ENCODE measurements around the gene BEND5.

BEND5 gene

DNA sequence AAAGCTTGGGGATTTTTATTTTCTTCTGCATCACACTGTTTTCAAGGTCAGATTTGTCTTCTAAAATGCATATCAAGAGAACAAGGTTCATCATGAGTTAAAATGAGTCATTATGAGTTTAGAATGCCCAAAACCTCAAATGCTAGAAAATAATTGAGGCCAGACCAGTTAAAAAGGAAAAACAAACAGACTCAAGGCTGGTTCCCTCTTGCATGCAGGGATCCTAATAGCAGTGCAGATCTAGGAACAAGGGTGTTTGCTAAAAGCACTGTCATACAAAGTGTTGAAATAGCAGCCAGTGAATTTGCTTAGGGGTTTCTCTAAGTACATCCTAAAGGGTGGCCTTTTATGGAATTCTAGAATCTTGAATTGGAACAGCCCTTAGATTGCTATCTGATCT is 15.3 kb downstream of the BEND5 start:
- DNase-seq = no peak

DNA sequence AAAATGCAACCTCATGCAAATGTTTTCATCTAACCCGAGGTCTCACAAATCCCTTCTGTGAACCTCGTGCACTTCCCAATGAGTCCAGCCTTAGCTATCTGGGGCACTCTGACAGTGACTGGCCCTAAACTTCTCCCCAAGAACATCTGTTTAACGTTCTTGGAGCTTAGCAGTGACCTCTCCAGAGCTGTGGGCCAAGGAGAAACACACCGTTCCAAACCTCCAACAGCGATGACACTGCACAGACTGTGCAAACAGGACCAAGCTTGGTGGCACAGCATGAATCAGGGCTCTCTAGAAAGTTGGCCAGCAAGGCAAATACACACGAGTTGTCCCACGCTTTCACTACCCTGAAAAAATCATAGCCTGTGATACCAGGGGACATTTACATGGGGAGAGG is 15.8 kb downstream of the BEND5 start:
- no peak for DNase-seq

DNA sequence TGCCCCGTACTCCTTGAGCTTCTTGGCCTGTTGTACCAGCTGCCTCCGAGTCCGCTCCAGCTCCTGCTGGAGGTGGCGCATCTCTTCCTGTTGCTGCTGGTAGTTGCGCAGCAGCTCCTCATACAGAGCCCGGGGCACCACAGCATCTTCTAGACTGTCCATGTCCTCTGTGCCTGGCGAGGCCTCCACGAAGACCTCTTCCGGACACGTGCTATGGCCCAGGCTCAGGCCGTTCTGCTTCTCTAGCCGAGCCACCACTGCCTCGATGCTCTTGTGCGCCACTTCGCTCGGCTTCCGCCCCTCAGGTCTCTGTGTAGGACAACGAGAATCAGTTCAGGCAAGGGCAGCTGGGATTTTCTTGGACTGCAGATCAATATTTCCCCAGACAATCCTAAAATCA is 17.7 kb downstream of the BEND5 start:
- DNase-seq = no peak

DNA sequence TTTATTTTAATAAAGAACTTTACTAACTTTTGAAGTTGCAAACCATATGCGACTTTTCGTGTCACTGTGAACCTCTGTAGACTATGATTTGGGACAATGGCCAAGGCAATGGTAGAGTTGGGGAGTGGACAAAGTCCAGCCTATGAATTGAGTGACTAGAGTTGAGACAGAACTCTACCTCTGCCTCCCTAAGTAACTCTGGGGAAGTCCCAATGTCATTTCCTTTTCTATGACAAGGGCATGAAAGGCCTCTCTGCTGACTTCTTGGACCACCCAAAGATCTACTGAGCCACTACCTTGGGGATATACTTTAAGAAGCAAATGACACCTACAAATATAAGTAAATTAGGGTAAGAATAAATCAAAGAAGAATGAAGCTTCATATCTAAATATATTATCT is 19.3 kb downstream of the BEND5 start:
- DNase-seq = no peak

DNA sequence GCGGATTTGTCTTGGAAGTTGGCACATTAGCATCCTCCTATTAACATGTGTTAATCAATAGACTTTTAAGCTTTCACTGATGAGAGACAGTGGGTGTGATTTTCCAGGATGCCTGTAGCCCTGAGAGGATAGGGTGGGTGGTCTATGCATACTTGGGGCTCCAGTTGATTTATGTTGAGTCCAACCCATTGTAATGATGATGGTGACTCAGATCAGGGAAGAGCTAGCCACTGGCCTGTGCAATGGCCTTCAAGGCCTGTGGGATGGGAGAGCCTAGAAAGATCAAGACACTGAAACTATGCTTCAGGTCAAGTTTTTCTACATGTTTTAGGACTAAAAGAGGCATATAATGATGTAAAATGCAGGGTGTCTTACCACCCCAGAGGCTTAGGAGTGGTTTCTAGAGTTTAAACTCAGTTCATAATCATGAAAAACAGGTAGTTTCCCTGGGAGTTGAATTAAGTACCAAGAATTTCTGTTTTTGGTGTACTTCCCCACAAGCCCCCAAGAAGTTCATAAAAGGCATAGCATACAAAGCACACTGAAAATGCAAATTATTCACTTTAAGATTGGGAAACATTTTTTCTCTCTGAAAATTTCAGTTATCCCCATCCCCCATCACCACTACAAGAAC is 19.9 kb downstream of the BEND5 start:
- no peak for DNase-seq

DNA sequence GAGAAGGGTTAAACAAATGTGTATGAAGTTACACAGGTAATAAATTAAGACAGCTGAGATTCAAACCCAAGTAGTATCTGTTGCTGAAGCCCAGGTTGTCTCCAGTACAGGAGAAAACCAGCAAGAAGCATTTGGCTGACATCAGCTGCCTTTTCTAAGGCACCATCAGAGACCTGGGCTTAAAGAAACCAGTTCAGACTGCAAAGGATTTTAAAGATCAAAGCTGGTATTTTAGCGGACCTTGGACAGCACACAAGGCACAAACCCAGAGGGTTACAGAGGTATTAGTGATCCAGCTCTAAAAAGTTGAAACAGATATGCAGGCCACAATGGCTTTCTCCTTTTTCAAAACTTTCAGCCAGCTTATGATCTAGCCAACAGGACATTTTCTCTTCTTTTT is 23.4 kb downstream of the BEND5 start:
- no peak for DNase-seq

DNA sequence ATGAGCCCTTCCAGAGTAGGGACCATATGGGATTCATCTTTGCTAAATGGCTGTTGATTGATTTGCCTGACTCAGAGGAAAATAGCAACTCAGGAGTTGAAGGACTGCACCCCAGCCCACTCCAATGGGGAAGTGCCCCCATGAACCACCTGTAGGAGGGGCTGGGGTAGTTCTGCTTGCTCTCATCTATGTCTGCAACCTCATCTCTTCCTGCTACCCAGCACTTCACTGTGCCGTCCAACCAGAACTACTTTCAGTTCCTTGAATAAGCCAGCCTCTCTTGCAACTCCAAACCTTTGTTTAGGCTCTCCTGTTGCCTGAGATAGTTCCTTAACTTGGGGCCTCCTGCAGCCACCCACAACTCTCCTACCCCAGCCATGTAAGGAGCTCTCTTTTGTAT is 26.6 kb downstream of the BEND5 start:
- DNase-seq = no peak

DNA sequence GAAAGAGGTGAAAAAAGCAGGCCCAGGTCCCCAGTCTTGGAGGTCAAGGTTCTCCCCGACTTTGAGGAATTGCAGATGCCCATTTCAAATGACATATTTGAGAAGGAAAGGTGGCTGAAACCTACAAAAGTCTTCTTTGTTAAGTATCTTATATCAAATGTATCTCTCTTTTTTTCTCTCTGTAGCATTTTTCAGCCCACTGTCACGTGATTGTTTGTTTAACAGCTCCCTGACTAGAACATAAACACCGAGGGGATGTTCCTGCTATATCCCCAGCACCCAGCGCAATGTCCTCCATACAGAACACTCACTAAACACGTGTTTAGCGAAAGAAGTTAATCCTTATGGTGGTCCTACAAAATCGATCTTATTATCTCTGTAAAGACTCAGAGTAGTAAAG is 27.6 kb downstream of the BEND5 start:
- DNase-seq = no peak

DNA sequence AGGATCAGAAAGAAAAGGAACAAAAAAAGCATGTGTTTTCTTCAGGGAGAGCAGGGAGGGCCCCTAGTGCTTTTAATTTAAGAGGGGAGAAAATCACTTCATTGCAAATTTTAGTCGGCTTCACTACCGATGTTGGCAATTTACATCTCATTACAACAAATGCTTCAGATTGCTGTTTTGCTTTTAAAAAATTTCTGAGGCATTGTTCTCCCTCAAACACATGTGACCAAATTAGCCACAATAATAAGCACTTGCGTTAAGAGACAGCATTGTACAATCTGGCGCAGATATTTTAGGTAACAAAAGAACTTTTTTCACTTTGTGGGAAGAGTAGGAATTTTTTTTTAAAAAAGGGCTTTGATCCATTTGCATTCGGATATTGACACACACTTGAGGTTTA is 29.8 kb downstream of the BEND5 start:
- no peak for DNase-seq

DNA sequence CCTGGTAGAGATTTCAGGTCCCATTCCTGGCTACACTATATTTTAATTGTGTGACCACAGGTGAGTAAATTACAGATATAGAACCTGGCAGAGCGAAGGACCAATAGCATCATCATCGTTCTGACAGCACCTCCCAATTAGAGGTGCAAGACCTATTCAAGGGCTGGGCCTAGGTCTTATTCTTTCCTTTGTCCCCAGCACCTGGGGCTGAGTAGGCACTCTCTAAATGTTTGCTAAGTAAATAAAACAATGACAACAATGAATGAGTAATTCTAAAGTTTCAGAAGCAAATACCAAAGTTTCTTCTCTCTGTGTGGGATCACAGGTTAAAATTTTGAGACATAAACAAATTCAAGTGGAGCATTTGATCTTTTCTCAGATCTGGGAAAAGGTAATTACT is 32.7 kb downstream of the BEND5 start:
- DNase-seq = no peak

DNA sequence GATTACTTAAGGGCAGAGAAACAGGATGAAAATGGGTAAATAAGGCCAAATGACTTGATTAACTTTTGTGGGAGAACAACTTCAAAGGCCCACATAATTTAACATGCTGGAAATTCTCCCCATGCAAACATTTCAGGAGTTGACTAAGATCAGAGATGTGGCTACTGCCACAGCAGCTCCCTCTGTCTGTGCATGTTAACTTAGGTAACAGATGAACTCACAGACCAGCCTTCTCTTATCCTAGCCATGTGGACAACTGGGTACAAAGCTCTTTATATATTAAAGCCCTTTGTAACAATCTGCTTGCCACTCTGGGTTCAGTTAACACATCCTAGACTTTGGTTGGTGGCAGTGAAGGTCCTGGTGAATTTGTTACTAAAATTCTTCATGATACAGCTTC is 33.2 kb downstream of the BEND5 start:
- DNase-seq = no peak

DNA sequence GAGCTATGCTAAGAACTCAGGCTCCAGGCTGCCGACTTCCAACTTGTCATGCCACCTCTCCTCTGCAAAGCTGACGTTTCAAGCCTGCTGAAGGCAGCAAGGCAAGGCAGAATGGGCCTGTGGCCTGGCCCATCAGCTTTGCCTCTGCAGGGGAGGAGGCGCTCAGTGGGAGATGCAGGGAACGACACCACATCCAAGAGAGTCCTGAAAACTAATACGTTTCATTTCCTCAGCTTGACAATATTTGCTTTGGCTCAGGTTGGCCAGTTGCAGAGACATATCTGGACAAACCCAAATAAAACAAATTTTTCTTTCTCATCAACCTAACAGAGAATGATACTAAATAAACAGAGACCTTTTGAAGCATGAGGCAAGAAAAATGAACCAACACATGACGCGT is 35.3 kb downstream of the BEND5 start:
- no peak for DNase-seq

DNA sequence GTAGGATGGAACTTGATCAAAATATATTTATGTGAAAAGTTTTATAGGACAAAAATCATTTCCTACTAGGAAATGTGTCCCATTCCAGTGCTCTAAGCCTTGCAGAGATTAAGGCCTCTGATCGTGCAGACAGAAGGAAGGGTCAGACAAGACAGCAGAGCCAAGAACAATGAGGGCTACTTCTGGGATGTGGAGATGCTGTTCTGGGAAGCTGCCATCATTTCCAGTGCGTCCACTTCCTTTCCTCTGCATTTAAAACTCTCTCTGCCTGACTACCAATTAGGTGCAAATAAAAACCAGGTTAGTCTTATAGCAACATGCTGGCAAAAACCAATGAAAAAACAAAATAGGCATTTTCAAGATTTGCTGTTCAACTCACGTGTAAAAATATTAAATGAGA is 36.1 kb downstream of the BEND5 start:
- no peak for DNase-seq

DNA sequence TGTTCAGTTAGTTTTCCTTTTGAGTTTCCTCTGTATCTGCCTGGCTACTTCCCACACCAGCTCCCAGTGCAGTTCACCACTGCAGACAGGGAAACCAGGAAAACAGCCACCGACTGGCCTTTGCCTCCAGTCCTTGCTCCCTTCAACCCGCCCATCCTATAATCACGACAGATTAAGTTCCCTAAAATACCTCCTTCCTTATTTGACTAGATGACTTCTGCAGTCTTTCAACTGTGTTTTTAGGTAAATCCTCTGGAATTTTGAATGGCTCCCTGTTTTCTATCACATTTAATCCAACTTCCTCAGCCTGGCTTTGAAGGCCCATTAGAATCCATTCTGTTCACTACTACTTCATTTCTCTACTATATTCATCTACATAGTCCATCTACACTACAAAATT is 37.6 kb downstream of the BEND5 start:
- DNase-seq = no peak

DNA sequence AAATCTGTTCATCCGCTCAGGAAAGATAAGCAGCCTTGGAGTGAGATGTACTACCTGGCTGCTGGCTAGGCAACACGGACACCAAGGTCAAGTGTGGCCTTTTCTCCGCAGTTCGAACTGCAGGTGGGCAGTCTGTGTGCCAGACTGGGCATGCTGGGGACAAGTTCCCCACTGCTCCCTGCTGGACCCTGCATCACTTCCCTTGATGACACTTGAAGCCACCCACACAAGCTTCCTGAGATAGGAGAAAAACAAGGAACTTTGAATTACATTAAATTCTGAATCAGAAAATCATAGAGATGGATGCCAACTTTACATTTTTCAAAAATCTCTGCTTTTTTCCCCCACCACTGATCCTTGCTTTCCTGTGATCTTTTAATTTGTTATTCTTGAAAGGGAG is 38.3 kb downstream of the BEND5 start:
- DNase-seq = no peak

DNA sequence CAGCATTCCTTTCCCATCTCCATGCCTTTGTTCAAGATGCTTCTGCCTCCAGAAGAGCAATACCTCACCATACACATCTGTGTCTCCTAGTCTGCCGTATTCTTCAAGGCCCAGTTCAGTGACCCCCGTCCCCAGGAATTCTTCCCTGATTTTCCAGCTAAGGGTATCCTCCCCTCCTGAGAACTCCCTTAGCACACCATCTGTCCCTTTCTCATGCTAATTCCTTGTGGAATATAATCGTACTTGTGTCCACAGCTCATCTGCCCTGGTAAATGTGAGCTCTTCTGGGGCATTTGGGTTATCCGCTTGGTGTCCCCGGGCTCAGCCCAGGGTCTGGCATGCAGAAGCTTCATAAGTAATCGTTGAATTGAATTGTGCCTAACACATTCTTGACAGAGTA is 40.9 kb downstream of the BEND5 start:
- no peak for DNase-seq

DNA sequence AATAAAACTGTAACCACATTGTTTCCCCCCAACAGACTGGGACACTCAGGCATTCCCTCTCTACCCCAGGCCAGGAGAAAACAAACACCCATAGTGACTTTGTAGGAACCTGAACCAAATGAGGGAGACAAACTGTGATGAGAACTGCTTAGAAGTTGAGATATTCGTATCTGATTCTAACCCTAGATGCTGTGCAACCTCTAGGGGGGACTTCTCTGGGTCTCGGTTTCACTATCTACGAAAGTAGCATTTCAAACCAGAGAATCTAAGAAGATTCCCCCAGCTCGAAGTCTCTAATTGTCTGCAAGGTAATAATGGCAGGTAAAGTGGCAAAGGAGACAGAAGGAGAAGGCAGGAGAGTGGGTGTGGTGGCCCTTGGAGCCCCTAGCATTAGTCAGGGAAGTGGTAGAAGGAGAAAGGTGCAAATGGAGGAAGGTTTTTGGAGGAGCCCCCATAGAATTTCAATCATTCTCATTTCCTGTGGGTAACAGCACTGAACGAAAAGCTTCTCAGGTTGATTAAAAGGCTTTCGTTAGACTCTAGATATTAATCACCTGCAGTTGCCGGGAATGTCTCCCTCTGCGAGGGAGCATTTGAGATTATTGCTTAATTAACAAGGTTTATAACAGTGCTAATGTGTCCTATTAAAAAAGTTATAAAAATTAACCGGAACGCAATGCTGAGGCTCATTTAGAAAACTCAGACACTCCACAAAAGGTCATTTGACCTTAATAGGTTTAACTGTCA is 46.4 kb downstream of the BEND5 start:
- DNase-seq = no peak

DNA sequence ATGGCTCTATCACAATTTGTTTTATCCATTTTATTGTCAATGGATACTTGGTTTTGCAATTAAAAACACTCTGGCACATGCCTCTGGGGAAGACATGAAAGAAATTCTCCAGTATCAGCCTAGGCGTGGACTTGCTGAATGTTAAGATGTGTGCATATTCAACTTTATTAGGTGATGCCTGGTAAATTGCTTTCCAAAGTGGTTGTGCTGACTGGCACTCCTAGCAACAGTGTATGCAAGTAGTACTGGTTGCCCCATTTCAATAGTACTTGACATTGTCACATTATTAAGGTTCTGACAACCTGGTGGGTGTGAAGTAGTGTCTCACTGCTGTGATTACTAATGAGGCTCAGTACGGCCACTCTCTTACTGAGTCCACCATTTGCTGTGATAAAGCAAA is 48.1 kb downstream of the BEND5 start:
- DNase-seq = no peak

DNA sequence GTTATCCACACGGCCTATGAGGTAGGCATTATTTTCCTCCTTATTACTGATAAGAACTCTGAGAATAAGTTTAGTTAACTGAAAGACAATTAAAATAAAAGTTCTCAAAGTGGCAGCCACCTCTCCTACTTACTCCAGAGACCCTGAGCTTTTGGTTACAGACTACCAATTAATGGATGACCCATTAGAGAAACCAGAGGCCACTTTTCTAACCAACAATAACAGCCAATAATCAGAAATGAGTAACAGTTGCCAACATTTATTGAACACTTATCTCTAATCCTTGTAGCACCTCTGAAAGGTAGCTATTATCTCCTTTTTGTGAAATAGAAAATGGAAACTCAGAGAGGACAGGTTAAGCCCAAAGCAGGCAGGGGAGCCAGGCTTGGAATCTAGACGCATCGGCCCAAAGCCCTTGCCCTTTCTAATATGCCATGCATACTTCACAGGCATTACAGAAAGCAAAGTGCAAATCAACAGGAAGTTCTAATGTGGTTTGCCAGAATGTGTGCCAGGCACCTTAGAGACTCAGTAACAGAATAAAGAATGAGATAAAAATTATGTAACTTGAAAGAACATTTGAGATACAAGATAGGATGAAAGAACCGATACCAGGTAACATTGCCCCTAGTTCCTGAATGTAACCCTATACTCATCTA is 50.0 kb downstream of the BEND5 start:
- DNase-seq = no peak

DNA sequence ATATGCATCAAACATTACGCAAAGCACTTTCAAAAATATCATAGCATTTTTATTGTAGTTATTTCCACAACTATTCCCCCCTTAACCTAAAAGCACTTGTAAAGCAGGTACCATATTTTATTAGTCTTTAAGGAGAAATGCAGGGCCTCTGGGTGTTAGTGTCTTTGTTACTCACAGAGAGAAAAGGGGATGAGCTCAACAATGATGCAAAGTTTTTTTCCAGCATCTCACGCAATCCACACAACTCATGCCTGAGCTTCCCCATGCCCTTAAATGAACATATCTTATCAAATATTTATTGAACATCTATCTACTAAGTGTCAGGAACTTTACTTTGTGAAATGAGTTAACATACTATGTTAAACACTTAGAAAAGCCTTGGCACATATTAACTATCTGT is 50.6 kb downstream of the BEND5 start:
- DNase-seq = no peak

DNA sequence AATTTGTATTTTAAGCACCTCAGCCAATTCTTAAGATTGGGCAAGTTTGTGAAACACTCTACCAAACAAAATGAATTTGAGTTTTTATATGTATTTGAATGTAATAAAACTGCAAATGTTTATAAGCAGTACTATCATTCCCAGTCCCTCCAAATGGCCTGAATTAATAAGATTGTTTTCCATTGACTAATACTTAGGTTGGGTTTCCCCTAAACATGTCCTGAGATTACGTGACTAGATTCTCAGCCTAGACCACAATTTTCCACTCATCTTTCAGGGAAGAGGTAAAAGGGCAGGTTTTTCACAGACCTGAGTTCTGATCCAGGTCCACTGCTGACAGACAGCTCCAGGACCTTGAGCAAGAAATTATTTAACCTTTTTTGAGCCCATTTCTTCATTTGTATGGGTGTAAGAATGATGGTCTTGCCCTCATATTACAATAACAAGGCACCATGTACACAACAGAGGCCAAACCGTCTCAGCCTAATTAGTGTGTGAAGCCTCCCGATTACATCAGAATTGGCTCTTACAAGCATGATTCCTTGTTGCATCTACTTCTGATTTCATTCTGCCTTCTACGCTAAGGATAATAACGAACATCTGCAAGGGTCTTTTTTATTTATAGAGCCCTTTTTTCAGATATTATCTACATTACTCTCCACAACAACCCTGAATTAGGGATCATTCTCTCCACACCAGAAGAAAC is 51.2 kb downstream of the BEND5 start:
- DNase-seq = no peak

DNA sequence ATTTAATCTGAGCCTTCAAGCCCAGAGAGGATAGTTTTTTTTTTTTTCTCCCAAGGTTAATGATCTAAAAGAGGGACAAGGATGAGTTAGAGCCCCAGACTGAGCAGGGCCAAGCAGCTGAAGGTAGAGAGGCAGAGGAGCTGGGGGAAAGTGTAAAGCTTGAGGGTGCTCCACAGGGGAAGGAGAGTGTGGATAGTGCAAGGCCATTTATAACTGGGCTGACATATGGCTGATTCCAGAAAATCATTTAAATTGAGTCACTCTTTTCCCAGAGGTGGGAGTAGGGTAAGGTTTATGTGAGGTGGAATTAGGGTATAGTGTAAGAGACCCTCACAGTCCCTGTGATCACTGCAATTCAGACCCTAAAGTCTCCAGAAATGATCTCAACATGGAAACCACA is 55.8 kb downstream of the BEND5 start:
- no peak for DNase-seq

DNA sequence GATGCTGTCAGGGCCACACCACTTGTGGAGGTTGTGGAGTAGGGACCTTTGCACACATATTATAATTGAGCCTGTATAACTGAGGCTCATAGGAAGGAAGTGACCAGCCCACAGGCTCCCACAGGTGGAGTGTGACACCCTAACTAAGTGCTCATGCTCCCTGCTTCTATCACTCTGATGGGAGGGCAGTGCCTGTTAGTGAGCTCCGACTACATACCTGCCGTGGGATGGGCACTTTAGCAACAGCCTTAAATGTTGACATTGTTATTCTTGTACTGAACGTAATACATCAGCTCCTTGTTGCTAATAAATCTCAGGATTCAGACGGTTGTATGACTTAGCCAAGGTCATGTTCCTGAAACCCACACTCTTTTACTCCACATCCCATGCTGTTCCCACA is 58.0 kb downstream of the BEND5 start:
- DNase-seq = no peak

DNA sequence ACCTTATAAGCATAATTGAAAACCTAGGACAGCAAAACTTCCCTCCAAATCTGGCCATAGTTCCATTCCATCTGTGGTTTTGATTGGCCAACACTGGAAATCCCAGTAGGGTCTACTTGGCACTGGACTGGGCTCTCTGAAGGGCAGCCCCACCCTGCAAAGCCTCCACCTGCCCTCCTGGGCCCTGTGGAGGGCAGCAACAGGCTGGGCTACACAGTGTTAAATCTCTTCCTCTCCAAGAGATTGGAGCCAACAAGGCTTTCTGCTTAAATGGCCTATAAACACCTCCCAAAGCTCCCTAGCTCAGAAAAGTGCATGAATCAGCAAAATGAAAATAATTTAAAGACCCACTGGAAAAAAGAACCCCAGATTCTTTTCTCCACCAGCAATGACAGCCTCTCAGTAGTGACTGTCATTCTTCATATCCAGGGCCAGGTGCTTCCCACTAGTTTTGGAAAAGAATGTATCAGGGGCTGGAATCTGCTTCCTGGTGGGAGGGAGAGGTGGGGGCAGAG is 58.5 kb downstream of the BEND5 start:
- no peak for DNase-seq
